Measurements from ENCODE around the gene PDE4B.
A peak's percentile ranks its signal among the peaks of the same experiment; 100 is the strongest.
"Not testable (repeated sequence)": the region's sequence is repeated elsewhere in the genome, so short reads cannot be mapped to it uniquely, and the experiment has no call there.

The PDE4B gene

GRCh38 chr1:66134004-66134403, 341.3 kb downstream of the PDE4B start:
- DNase-seq (ENCODE audit: low read depth, low spot score): no peak

- no peak for DNase-seq (ENCODE audit: low read depth, low spot score)
These were observed 342.5 kb downstream of the PDE4B start for GRCh38 chr1:66135161-66135560.

- DNase-seq (ENCODE audit: low read depth, low spot score): not testable (repeated sequence)
These were observed 343.7 kb downstream of the PDE4B start for GRCh38 chr1:66136423-66136822.

DNA sequence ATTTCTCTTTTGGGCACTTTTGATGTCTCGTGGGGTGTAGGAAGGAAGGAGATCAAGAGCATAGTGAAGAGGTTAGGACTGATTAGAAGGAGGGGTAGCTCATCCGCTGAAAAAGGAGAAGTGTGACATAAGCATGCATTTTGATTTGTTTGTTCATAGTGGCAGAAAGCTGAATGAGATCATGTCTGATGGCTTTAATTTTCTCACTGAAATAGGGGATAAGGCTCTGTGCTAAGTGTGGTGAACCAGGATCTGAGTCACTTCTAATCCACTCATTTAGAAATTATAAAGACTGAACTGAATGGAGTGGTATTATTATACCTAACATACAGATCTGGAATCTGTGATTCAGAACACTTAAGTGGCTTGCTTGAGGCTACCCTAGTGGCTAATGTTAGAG, 344.5 kb downstream of the PDE4B start:
- peak; percentile 60 for DNase-seq (ENCODE audit: low read depth, low spot score)

DNA sequence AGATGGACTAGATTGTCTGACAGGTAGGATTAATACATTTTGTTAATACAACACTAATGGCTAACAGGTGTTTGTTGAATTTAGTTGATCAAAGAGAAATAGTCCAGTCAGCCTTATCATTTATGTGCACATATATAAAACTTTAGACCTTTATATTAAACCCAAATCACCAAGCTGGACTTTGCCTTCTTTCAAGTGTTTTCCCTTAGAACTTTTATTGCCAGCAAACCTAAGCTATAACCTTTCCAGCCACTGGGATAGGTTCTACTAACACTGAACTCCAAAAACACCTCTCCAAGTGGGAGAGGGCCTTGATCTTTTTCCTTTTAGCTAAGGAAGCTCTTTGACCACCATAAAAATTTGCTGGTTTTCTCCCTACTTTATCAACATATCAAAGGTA, 345.9 kb downstream of the PDE4B start:
- no peak for DNase-seq (ENCODE audit: low read depth, low spot score)

- no peak for DNase-seq (ENCODE audit: low read depth, low spot score)
These were observed 347.4 kb downstream of the PDE4B start for GRCh38 chr1:66140072-66140471.

GRCh38 chr1:66143651-66144050, 351.0 kb downstream of the PDE4B start:
- no peak for DNase-seq (ENCODE audit: low read depth, low spot score)

GRCh38 chr1:66147226-66147835, 354.6 kb downstream of the PDE4B start:
- DNase-seq (ENCODE audit: low read depth, low spot score): no peak

DNA sequence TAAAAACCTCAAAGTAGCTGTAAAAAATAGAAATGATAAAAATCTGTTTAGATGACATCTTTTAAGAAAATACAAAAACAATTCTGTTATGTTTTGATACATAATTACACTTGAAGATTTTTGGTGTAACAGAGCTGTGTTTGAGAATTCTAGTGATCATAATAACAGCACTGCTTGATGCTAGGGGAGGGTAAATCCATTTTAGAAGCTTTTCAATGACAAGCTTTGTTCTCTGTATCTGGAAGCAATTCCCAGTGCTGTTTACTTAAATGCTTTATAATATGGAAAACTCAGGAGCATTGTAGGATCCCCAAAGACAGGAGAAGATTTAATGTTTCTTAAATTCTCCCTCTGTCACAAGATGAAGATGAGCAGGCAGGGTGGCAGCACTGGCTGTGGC, 359.3 kb downstream of the PDE4B start:
- no peak for DNase-seq (ENCODE audit: low read depth, low spot score)

DNA sequence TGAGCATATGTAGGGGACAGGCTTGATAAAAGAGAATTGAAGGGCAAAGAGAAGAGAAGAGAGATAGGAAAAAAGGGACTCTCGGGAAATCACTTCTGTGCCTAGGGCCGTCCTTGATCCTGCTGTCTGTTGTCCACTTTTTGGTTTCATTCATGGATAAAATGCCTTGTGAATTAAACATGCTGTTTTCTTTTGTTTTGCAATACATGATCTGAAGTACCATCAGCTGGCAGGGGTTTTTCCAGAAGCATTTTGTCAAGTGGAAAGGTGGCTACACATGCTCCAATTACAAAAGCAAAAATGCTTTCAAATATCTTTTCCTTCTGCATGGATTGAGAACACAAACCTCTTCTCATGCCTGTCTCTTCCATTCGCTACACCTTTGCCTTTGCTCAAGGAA, 361.7 kb downstream of the PDE4B start:
- DNase-seq (ENCODE audit: low read depth, low spot score): no peak

DNA sequence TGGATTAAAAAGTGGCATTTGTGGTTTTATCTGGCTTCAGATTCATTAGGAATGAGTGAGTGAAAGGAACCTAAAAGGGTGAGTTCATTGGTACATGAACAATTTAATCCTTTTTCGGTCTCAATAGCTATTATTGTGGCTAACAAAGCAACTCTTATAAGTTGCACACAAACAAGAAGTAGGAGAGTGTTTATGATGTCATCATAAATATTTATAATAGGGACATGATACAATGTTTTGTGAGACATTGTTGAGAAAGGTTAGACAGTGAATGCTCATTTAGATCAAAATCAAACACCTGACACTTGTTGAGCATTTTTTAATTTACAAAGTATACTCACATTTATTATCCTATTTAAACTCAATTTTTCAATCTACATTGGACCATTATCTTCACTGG, 363.4 kb downstream of the PDE4B start:
- DNase-seq (ENCODE audit: low read depth, low spot score): no peak

GRCh38 chr1:66159800-66160199, 367.1 kb downstream of the PDE4B start:
- DNase-seq (ENCODE audit: low read depth, low spot score): no peak

DNA sequence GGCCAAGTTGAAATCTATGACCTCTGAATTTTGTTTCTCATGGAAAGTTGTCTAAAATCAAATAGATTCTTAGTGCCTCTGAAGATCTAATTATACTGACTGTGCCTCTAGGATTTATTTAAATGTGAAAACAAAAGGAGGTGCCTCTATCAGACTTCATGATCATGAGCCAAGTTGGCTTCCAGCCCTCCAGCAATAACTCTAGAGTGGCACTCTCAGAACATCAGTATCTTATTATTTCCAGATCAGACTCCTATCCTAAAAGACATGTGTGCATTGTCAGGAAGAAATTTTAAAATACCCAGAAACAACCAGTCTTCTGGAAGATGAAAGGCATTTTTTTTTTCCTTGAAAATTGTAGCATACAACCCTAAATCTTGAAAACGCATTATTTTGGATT, 368.0 kb downstream of the PDE4B start:
- DNase-seq (ENCODE audit: low read depth, low spot score): no peak

DNA sequence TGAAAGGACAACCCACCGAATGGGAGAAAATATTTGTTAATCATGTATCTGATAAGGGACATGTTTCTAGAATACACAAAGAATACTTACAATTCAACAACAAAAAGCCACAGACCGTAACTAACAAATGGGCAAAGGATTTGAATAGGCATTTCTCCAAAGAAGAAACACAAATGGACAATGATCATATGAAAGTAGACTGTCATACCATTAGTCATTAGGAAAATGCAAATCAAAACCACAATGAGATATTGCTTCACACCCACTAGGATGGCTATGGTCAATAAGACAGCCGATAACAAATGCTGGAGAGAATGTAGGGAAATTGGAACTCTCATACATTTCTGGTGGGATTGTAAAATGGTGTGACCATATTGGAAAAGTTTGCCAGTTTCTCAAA, 374.1 kb downstream of the PDE4B start:
- no peak for DNase-seq (ENCODE audit: low read depth, low spot score)

DNA sequence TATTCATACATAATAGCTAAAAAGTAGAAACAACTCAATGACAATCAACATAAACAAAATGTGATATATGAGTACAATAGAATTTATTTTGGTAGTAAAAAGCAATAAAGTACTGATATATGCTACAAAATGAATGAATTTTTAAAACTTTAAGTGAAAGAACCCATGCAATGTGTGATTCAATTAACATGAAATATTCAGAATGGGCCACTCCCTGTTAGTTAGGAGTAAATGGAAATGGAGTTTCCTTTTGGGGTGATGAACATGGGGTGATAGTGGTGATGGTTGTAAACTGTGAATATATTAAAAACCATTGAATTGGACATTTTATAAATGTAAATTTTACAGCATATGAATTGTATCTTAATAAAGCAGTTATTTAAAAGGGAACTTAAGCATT, 374.6 kb downstream of the PDE4B start:
- DNase-seq (ENCODE audit: low read depth, low spot score): no peak

DNA sequence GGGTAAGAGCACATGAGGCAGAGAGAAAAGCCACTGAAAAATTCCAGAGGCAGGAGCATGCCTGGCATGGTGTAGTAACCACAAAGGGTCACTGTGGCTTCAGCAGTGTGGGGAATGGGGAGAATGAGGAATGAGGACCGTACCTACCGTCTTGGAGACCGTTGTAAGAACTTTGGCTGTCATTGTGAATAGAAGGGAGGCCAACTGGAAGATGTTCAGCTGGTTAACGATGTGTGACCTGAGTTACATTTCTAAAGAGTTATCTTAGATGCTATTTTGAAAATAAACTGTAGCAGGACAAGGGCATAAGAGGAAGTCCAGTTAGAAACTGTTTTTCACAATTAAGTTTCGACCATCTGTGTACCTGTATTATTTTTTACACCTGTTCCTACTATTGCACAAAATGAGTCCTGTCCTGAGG, 375.8 kb downstream of the PDE4B start:
- peak; percentile 89 for DNase-seq (ENCODE audit: low read depth, low spot score)

DNA sequence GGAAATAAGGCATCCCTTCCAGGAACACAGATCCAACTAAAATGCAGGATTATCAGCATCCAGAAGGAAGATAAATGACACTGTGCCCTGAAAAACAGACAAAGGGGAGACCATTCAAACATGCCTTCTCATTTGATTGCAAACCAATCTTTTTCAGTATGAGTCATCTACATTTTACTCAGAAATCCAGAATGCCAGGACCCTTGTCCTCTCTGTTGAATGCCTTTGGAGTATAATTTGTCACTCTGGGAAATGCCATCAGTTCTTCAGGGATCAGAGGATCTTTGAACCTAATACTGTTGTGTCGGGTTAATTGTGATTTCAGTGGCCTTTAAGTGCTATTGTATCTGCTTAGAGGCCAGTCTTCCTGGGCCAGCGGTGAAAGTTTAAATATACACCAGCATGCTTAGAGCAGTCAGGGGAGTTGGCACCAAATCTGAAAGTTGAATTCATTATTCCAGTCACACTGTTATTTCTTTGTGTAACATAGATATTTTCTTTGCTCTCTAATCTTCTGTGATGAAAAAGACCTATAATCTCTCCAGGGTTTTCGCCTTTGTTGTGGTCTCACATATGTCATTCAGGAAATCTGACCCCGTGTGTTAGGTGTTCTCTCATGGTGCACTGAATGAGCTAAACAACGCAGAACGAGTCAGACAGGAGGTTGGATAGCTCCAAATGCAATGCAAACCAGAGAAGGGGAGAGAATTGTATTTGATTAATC, 376.4 kb downstream of the PDE4B start:
- peak; percentile 67 for DNase-seq (ENCODE audit: low read depth, low spot score)

GRCh38 chr1:66172272-66172671, 379.6 kb downstream of the PDE4B start:
- DNase-seq (ENCODE audit: low read depth, low spot score): no peak

- DNase-seq (ENCODE audit: low read depth, low spot score): no peak
These were observed 382.4 kb downstream of the PDE4B start for GRCh38 chr1:66175098-66175497.

DNA sequence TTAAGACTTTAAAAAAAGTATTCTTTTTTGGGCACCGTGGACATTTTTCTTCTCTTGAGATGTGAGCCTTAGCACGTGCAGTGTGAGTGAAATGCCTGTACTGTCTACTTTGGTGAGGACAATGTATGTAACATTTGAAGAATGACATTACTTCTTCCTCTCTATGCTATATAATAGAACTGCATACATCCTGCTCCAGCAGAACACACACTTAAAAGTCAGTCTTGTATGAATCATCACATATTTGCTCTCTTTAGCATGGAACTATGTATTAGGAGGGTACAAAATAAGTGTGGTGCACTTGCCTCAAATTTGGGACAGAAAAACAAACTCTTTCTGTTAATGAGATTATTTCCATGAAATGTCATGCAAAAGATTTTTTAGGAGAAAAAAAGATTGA, 382.9 kb downstream of the PDE4B start:
- DNase-seq (ENCODE audit: low read depth, low spot score): no peak

DNA sequence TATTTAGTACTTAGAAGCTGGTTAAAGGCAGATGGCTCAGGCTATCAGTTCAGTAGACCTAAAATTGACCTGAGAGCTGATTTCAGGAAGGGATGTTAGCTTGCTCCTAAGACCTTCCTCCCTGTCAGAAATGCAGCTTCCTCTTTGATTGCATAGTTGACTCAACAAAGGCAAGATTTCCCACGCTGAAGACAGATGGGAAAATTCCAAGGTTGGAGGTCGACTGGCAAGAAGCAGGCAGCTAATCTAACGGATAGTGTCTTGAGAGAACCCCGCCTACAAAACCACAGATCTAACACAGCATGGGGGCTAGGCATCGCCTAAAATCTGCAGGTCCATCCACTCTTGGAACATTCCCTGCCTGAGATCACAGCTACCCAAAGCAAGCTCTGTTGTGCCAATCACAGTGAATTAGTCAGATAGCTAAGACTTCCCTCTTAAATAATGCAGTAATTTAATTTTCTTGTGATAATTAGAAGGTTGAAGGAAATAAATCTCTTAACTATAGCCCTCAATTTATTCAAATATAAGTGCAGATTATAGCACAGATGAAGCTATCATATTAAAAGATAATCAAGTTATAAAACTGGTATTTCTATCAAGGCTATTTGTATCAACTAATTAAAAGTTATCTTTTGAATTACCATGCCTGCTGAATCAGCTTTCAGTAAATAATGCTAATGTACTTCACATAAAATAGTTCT, 383.5 kb downstream of the PDE4B start:
- DNase-seq (ENCODE audit: low read depth, low spot score): no peak

- no peak for DNase-seq (ENCODE audit: low read depth, low spot score)
These were observed 384.1 kb downstream of the PDE4B start for GRCh38 chr1:66176832-66177231.

GRCh38 chr1:66177510-66177909, 384.8 kb downstream of the PDE4B start:
- no peak for DNase-seq (ENCODE audit: low read depth, low spot score)
